Activated CD4-positive, alpha-beta T cell treated with anti-CD3 and anti-CD28 coated beads, Interleukin-2, Interleukin-4, amounts not matched to agents 100 ng/mL and 50 ng/mL, durations not matched to agents 16 hours and 8 hours (primary cell): ENCODE data around the gene NXPH1.

Experiments used
- DNase-seq: peaks from one replicate; pipeline ENCODE4 v3.0.0-alpha.2; 2020; ENCODE audit warnings: low spot score

Gene NXPH1

GRCh38 chr7:8507566-8507965, 74.2 kb downstream of the NXPH1 start:
- no peak for DNase-seq

GRCh38 chr7:8509621-8510020, 76.2 kb downstream of the NXPH1 start:
- DNase-seq: no peak

GRCh38 chr7:8511855-8512254, 78.4 kb downstream of the NXPH1 start:
- DNase-seq: no peak

- no peak for DNase-seq
These were observed 81.5 kb downstream of the NXPH1 start for GRCh38 chr7:8514781-8515519.

GRCh38 chr7:8515640-8516185, 82.3 kb downstream of the NXPH1 start:
- no peak for DNase-seq

GRCh38 chr7:8516976-8517375, 83.6 kb downstream of the NXPH1 start:
- DNase-seq: no peak

- no peak for DNase-seq
These were observed 94.9 kb downstream of the NXPH1 start for GRCh38 chr7:8528311-8528710.

- DNase-seq: no peak
These were observed 98.6 kb downstream of the NXPH1 start for GRCh38 chr7:8531991-8532515.

GRCh38 chr7:8536431-8536830, 103.0 kb downstream of the NXPH1 start:
- no peak for DNase-seq

- no peak for DNase-seq
These were observed 115.6 kb downstream of the NXPH1 start for GRCh38 chr7:8549046-8549445.

GRCh38 chr7:8560501-8560900, 127.1 kb downstream of the NXPH1 start:
- DNase-seq: no peak

- DNase-seq: no peak
These were observed 128.0 kb downstream of the NXPH1 start for GRCh38 chr7:8561449-8561848.

- DNase-seq: no peak
These were observed 130.9 kb downstream of the NXPH1 start for GRCh38 chr7:8564281-8564680.

GRCh38 chr7:8566016-8566415, 132.6 kb downstream of the NXPH1 start:
- no peak for DNase-seq

- DNase-seq: no peak
These were observed 134.2 kb downstream of the NXPH1 start for GRCh38 chr7:8567626-8568025.

GRCh38 chr7:8579661-8580194, 146.3 kb downstream of the NXPH1 start:
- no peak for DNase-seq

- no peak for DNase-seq
These were observed 148.4 kb downstream of the NXPH1 start for GRCh38 chr7:8581842-8582241.

- DNase-seq: no peak
These were observed 149.3 kb downstream of the NXPH1 start for GRCh38 chr7:8582728-8583127.

GRCh38 chr7:8585591-8585990, 152.2 kb downstream of the NXPH1 start:
- no peak for DNase-seq

- no peak for DNase-seq
These were observed 156.8 kb downstream of the NXPH1 start for GRCh38 chr7:8590225-8590624.

GRCh38 chr7:8590791-8591190, 157.4 kb downstream of the NXPH1 start:
- DNase-seq: no peak

- no peak for DNase-seq
These were observed 157.9 kb downstream of the NXPH1 start for GRCh38 chr7:8591289-8591688.

GRCh38 chr7:8592167-8592566, 158.8 kb downstream of the NXPH1 start:
- no peak for DNase-seq

- DNase-seq: no peak
These were observed 160.7 kb downstream of the NXPH1 start for GRCh38 chr7:8594115-8594514.
